GM19328 (cell line): ENCODE results near the gene ZDHHC14.
"Not testable (repeated sequence)": the region's sequence is repeated elsewhere in the genome, so short reads cannot be mapped to it uniquely, and the experiment has no call there.

Experiments
- ATAC-seq: cut with Tn5 transposase; IDR thresholded peaks from one replicate; pipeline ENCODE4 v1.9.1; 2021; ENCODE audit warnings: mild to moderate bottlenecking, moderate library complexity; ENCODE audit not compliant: unreplicated experiment

ZDHHC14 gene

DNA sequence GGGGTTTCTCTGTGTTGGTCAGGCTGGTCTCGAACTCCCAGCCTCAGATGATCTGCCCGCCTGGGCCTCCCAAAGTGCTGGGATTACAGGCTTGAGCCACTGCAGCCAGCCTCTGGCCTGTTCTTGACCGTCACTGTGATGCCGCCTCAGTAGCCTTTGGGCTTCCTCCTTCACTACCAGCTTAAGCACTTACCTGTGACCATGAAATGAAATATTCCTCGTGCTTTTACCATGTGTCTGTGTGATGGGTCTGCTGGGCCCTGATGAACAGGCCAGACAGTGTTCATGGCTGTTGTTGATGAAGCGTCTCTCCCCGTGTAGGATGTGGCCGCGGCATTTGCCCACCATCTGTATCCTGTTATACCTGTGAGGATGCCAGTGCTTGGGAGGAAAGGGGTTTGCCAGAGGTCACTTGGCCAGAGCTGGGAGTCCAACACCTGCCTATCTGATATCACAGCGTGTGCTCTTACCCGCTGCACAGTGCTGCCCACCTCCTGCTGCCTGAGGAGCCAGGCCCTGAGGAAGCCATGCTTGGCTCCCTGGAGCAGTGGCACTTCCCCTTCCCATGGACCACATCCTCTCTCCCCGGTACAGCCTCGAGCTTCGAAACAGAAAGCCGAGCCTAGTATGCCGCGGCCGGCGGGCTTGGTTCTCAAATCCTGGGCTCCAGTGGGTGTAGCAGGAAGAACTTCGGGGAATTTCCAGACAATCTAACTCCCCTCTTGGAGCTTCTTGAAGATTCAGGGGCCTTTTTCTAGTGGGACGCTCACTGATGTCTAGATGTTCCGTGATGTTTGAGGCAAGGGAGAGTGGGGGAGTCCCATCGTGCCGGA, 167.9 kb downstream of the ZDHHC14 start:
- no peak for ATAC-seq

DNA sequence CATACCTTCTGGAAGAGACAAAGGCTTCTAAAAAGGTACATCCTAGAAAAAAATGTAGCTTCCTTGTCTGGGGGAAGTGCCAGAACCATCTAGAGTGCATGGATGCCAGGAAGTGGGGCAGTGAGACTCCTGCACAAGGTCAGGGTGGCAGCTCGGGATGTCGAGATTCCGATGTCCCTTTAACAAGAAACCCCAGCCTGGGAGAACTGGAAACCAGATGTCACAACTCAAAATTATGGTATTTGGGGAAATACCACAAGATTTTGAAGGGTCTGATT, 168.4 kb downstream of the ZDHHC14 start:
- no peak for ATAC-seq

DNA sequence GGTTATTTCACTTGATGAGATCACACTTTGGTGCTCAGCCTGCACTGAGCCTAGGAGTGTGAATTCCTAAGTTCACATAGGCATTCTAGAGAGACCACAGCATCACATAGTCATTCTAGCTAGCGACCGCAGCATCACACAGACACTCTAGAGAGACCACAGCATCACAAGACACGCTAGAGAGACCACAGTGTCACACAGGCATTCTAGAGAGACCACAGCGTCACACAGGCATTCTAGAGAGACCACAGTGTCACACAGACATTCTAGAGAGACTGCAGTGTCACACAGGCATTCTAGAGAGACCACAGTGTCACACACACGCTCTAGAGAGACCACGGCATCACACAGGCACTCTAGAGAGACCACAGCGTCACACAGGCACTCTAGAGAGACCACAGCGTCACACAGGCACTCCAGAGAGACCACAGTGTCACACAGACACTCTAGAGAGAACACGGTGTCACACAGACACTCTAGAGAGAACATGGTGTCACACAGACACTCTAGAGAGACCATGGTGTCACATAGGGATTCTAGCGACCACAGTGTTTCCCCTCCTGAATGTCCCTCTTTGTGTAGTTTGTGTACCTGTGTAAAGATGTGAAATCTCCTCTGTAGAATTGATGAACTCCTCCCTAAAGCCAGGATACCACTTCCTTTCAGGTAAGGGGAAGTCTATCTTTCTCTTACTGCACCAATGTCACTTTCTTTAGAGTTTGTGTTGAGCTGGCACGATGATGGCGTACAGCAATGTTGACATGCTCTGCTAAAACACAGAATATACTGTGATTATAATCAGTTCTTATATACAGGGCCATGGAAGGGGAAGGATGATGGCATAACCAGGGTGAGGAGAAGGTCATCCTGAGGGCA, 169.4 kb downstream of the ZDHHC14 start:
- ATAC-seq, result no peak

DNA sequence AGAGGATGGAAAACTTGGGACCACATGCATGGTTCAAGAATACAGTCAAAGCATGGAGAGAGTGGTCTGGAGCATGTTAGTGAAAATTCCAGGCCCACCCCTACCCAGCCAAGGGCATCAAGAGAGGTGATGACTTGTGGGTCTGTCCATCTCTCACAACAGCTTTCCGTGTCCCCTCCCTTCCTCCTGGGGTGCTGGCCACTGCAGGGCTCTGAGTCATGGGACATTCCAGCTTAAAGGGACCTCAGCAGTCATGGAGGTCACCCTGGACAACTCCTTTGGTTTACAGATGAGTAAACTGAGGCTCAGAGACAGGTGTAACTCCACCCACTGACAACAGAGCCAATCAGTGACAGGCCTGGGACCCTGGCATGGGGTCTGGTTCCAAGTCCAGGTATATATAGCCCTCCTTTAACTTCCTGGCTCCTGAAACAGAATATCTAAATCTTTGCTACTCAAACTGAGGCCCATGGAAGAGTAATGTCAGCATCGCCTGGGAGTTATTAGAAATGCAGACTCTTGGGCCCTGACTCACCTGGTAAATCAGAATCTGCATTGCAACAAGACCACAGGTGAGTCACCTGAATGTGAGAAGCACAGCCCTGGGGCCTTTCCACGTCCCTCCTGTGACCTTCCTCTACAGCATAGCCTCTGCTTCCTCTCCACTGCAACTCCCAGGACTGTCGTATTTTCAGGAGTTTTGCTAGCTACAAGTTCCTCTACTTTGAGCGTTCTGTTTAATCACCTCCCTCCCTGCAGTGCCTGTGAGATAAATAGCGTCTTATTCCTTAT, 170.2 kb downstream of the ZDHHC14 start:
- no peak for ATAC-seq

DNA sequence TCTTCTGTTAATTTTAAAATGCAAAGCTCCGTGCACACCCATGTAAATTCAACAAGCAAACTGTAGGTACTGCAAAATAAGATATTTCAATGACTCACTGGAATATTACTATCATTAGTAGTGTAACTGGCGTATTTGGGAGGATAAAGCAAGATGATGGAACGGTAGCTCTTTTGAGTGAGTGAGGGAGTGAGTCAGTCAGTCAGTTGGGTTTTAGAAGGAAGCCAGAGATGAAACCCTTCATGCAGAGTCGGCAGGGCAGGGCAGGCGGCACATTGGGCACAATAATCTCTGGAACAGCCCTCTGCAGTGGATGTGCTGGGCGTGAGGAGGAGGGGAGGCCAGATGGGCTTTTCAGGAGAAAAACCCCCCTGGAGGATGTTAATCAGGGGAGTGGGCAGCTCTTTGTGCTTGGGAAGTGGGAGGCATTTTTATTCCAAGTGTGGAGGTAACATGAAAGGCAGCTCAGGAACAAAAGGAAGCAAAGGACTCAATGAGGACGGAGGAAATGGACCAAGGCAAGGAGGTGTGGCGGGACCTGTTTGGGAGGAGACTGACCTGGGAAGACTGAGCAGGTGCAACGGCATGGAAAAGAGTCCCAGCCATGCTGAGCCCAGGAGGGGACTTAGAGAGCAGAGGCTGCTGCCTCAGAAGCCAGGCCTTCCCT, 171.2 kb downstream of the ZDHHC14 start:
- no peak for ATAC-seq

DNA sequence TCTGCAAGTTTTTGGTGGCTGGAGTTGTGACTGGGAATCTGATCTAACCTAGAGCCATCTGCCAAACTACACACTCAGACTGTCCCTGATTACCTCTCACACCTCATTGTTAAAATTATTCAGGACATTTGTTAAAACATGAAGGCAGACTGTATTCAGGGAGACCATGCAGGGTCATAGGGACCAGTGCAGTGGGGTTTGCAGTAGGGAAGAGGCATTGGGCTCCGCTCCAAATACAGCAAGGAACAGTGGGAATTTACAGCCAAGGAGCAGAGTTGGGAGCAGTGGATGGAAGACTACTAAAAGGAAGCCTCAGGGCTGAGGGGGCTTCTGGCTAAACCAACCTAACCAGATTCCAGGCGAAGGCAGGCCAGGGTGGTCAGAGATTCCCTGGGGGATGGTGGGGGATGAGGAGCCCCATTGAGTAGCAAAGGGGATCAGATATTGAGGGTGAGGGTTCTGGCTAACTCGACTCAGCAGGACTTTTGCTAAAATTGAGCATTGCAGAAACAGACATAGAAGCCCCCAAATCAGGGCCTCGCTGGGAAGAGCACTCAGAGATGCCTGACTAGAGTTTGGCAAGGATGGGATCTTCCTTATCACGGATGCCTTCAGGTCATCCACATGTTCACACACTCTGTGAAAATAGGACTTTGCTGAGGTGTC, 172.0 kb downstream of the ZDHHC14 start:
- no peak for ATAC-seq

DNA sequence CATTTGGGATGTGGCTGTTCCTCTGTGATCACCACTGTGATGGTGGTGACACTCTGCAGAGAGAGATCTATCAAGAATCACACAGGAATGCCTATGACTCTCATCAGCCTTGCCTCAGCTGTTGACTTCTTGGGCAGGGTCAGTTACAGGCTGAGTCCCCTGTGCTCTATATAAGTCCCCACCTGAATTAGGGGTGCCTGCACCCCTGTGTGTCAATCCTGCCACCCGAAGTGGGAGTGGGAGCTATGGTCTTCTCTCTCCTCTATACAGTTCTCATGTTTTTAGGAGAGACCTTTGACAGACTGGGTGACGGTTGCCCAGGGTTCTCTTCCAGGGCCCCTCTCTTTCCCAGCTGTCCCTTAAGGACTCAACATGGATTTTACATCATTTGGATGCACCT, 173.8 kb downstream of the ZDHHC14 start:
- ATAC-seq, result no peak

DNA sequence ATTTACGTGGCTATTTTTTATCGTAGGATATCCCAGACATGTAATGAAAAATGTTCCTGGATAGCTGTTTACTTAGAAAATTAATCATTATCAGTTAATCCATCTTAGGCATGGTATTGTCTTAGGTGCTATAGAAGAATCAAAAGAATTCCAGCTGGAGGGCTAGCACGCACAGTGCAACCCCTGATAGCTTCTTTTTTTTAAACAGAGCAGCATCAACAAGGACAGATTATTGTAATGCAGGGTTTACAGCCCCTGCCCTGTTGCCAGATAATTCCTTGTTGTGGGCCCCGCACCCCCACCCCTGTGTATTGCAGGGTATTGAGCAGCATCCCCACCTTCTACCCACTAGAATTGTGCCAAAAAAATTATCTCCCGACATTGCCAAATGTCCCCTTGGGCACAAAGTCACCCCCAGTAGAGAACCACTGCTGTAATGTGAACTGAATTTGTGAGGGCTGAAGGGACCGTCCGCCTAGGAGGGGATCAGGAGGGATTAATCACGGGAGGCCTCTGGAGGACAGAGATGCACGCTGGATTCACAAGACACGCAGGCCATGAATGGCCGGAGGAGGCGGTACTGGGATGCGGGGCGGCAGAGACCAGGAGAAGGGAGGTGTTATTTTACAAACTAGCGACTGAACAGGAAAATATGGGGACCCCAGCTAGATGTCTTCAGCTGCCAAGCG, 174.6 kb downstream of the ZDHHC14 start:
- ATAC-seq, result no peak

DNA sequence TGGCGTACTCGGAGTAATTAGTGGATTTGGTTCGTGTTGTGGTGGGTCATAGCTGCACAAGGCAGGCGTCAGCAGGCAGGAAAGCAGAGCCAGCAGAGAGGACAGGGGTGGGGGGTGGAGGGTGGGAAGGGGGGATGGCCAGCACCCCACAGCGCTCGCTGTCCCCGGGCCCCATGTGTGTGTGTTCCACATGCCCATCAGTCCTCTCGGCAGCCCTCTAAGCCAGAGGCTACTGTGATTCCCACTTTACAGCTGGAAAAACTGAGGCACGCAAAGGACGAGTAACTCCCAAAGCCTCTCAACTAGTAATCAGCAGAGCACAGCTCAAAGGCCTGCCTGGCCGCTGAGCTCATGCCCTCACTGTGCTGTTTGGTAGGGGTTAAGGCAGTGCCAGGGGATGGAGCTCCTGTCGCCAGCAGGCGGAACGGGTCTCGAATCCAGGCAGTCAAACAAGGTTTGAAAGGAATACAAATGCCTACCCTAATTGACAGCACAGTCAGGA, 175.2 kb downstream of the ZDHHC14 start:
- ATAC-seq, result no peak

DNA sequence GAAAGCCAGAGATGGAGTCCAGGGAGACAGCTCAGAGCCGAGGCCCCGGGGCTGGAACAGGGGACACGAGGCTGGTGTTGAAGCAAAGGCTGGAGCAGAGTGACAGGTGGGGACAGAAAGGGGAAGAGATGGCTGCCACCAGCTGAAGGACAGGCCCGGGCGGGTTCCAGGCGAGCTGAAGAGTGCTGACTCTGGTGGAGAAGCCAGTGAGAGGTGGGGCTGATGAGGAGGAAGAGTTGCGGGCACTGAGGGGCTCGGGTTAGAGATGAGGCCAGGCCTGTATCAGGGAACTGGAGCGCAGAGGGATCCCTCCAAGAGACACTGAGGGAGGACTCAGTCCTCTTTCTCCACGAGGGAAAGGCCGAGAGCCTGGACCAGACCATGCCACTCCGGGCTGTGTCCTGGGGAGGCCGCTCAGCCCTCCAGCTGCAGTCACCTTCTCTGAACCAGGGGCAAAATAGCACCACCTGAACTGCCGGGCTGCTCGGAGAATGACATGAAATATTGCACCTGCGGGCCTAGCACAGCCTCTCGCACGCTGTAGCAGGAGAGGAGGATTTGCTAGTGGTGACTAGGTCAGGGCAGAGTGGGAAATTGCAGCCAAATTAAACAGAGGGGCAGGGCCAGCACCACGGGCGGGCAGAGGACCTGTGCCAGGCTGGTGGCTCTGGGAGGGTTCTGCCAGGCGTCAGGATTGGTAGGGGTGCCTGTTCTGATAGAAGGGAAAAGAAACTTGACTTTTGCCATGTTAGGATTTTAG, 175.9 kb downstream of the ZDHHC14 start:
- ATAC-seq, result no peak

DNA sequence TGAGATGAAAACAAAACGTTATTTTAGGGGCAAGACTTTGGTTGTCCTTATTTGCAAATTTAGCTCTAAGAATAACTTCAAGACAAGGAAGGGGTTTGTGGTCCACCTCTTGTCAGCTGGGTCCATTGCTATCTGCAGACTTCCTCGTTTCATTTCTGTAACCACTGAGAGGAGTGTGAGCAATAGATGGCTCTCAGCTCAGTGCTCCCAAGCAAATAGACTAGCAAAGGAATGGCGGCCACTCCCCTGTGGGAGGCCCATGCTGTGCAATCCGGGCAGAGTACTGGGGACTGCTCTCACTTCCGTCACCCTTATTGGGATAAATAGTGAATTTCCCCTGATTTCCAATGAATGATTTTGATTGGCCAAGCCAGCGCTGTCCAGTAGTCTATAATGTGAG, 176.6 kb downstream of the ZDHHC14 start:
- peak; percentile 59 for ATAC-seq

DNA sequence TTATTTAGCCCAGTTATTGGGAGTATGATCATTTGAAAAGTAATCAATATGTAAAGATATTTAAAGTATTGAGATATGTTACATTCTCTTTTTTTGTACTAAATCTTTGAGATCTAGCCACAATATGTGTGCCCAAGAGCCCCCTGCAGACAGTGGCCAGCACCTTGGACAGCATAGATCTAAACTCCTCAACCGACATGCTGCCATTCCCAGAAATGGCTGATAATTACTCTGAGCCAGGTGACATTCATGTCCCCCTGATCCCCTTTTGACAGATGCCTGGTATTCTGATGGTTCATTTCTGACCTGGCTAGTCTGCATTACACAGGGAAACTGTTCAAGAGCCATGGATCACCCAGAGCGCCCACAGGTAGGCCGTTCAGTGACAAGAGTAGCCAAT, 177.1 kb downstream of the ZDHHC14 start:
- no peak for ATAC-seq

DNA sequence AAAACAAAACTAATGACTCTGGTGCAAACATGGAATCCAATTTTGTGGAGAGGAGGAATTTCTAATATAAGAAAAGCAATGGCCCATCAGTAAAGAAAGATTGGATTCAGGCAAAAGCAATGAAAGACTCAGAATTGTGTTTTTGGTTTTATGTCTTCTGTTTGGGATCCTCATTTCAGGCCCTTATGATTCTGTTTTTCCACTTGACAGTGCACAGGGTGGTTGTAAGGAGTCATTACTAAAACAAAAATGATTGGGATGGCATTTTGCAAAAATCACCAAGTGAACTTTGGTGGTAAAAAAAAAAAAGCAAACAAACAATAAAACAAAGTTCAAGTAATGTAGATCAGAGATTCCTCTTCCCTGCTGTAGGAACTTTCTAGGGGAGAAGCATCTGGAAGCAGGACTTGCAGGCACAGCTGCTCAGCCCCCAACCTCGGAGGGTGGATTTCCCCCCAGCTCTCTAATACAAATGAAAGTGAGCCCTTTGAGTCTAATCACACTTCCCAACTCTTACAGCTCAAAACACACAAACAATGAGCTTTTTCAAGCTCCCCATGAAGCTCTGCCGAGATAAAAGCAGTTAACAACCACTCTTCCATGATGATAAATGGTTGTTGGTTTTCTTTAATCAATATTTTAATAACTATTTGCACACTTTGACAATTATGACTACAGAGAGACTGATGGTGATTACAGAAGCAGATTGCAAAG, 177.7 kb downstream of the ZDHHC14 start:
- no peak for ATAC-seq

DNA sequence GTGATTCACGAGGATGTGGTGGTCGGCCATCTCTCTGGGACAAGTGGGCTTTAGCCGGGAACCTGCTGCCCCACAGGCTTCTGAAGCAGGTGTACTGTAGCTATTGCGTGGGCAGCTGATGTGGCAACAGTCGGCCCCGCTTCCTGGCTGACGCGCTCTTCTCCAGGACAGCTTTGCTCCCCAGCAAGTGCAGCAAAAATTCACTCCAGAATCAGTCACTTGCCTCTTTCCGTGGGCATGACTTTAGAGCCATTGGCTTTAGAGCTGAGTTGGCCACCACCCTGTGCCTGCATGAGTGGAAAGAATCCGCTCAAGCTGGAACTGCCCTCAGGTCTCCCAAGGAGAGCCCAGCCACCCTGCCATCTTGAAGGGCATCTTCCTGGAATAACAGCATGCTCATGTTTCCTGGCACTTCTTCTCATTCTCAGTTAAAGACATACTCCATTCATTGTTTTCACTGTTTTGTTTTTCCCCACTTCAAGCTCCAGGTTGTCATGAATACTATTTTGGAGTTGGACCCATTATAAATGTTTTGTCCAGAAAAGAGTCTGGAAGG, 178.3 kb downstream of the ZDHHC14 start:
- ATAC-seq, result no peak

DNA sequence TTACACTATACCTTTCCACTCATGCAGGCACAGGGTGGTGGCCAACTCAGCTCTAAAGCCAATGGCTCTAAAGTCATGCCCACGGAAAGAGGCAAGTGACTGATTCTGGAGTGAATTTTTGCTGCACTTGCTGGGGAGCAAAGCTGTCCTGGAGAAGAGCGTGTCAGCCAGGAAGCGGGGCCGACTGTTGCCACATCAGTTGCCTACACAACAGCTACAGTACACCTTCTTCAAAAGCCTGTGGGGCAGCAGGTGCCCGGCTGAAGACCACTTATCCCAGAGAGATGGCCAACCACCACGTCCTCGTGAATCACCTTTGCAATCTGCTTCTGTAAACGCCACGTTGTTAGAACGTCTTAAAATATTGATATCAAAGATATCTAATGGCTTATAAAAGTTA, 179.1 kb downstream of the ZDHHC14 start:
- not testable (repeated sequence) for ATAC-seq

DNA sequence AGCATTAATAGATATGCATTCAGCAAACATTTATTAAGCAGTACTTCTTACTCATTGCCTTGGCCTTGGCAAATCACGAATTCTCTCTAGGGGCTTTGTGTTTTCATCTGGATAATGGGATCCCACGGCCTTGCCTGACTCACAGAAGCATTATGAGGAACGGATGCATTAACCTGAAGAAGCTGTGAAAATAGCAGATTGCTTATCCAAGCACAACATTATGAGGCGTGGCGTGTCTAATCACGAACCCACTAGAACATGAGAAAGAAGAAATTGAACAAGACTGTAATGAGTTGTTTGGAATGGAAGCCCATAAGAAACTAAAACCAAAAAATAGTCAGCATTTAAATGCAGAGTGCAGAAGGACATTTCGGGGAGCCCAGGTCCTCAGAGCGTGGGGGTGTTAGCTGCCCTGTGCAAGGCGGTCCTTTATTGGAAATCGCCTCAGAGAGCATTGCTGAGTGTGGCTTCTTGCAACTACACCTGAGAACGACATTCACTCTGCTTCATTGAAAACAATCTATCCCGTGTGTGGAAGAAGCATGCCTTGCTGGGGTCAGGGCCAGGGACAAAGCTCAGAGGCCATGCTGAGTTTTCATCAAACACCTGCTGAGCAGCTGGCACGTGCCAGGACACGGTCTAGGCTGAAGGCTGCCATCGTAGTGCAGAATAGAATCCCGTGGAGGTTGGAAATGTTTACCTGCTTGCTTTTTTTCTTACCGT, 179.9 kb downstream of the ZDHHC14 start:
- no peak for ATAC-seq

DNA sequence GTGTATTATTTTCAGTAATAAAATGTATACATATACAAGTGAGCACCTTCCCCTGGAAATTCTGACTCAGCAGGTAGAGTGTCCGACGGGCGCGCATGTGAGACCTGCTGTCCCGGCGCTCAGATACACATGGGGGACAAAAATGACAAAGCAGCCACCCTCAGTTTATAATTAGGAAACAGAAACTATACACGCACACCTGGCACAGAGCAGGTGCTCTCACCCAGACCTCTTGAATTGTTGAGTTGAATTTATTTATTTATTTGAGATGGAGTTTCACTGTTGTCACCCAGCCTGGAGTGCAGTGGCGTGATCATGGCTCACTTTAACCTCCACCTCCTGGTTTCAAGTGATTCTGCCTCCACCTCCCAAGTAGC, 180.4 kb downstream of the ZDHHC14 start:
- ATAC-seq, result peak; percentile 26
